Loucy (cell line): ENCODE results near the gene PLA2G5.

Source experiments
- CTCF ChIP-seq: fragments of 200-600 bp; sonication (generic); conservative IDR thresholded peaks from 2 replicates; pipeline ENCODE4 v1.5.1; 2014; ENCODE audit warnings: mild to moderate bottlenecking, antibody characterized with exemption, low read length
- EZH2phosphoT487 ChIP-seq: fragments of 200-600 bp; IDR thresholded peaks from 2 replicates; pipeline ENCODE4 v1.6.1; 2018; ENCODE audit warnings: antibody characterized with exemption, mild to moderate bottlenecking, moderate library complexity, borderline replicate concordance

- no peak for TF ChIP-seq EZH2phosphoT487
- no peak for TF ChIP-seq CTCF
Measured at GRCh38 chr1:20083178-20083944, 13.4 kb downstream of the PLA2G5 start.
